Dedifferentiated amniotic fluid mesenchymal stem cell (primary cell): ENCODE measurements around the gene ZFP2.

Experiments used
- DNase-seq: peaks from one replicate; pipeline ENCODE4 v3.0.0-alpha.2; 2016; ENCODE audit errors: extremely low spot score

ZFP2 gene

DNA sequence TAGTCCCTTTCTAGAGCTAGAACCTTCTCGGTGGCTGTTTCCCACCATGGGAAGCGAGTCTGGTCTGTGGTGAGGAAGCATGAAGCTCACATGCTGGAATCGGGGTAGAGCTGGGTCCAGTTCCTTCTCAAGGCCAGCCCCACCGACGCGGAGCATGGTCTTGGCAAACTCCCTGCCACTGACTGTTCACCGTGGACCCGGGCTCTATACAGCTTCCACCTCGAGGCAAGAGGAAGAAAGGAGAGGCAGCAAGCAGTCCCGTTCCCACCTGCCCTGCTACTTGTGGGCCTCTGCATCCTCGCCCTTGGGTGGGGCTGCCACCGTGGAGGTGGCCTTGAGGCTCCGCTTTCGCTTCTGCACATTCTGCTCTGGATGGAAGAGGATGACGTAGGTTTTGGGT is 85.7 kb downstream of the ZFP2 start:
- DNase-seq: no peak
